SK-N-SH treated with all-trans-retinoic acid at 6 μM for 48 hours (cell line): ENCODE results near the gene HSD11B2.

ENCODE experiments used
- ATAC-seq: fragments of 200-7000 bp; cut with Tn5 transposase; 3 replicates; pipeline ENCODE4 v1.9.1; 2020; ENCODE audit warnings: mild to moderate bottlenecking, moderate library complexity
- ARNTL ChIP-seq: fragments of 450-650 bp; formaldehyde crosslinking; IDR thresholded peaks from 2 replicates; pipeline ENCODE4 v1.5.0; 2020; ENCODE audit warnings: low read depth, mild to moderate bottlenecking, moderate library complexity, borderline replicate concordance
- BACH2 ChIP-seq: fragments of 250-450 bp; sonication (Bioruptor Pico); IDR thresholded peaks from 2 replicates; pipeline ENCODE4 v1.9.0; 2021; ENCODE audit warnings: mild to moderate bottlenecking, borderline replicate concordance
- CSDC2 ChIP-seq: fragments of 250-450 bp; sonication (Bioruptor Pico); IDR thresholded peaks from 2 replicates; pipeline ENCODE4 v1.5.0; 2020; ENCODE audit warnings: mild to moderate bottlenecking, moderate library complexity
- ESRRG ChIP-seq: fragments of 250-450 bp; sonication (Bioruptor Pico); IDR thresholded peaks from 2 replicates; pipeline ENCODE4 v1.6.1; 2021; ENCODE audit warnings: mild to moderate bottlenecking
- ISL1 ChIP-seq: fragments of 250-450 bp; sonication (Bioruptor Pico); IDR thresholded peaks from 2 replicates; pipeline ENCODE4 v2.1.2; 2022; ENCODE audit warnings: mild to moderate bottlenecking, moderate library complexity
- OSR1 ChIP-seq: fragments of 250-450 bp; sonication (Bioruptor Pico); IDR thresholded peaks from 2 replicates; pipeline ENCODE4 v1.8.0; 2022; ENCODE audit warnings: moderate library complexity, mild to moderate bottlenecking, inconsistent platforms
- PPARA ChIP-seq: fragments of 250-450 bp; sonication (Bioruptor Pico); IDR thresholded peaks from 2 replicates; pipeline ENCODE4 v1.5.0; 2020; ENCODE audit warnings: mild to moderate bottlenecking, borderline replicate concordance
- RARB ChIP-seq: fragments of 250-450 bp; sonication (Bioruptor Pico); IDR thresholded peaks from 2 replicates; pipeline ENCODE4 v1.8.0; 2021; ENCODE audit warnings: mild to moderate bottlenecking, moderate library complexity
- SNAI2 ChIP-seq: fragments of 250-450 bp; sonication (Bioruptor Pico); IDR thresholded peaks from 2 replicates; pipeline ENCODE4 v1.5.0; 2020; ENCODE audit warnings: mild to moderate bottlenecking, moderate library complexity
- TCF4 ChIP-seq: fragments of 250-450 bp; sonication (Bioruptor Pico); IDR thresholded peaks from 2 replicates; pipeline ENCODE4 v1.8.0; 2021; ENCODE audit warnings: mild to moderate bottlenecking, moderate library complexity, borderline replicate concordance
- TOX ChIP-seq: fragments of 250-450 bp; sonication (Bioruptor Pico); IDR thresholded peaks from 2 replicates; pipeline ENCODE4 v1.8.0; 2021; ENCODE audit warnings: mild to moderate bottlenecking, moderate library complexity, borderline replicate concordance
- ZC3H10 ChIP-seq: fragments of 250-450 bp; sonication (Bioruptor Pico); IDR thresholded peaks from 2 replicates; pipeline ENCODE4 v1.5.1; 2021; ENCODE audit warnings: mild to moderate bottlenecking, moderate library complexity
- ZFP3 ChIP-seq: fragments of 250-450 bp; sonication (Bioruptor Pico); IDR thresholded peaks from 2 replicates; pipeline ENCODE4 v1.5.0; 2020; ENCODE audit warnings: mild to moderate bottlenecking, moderate library complexity
- ZFP30 ChIP-seq: fragments of 450-650 bp; formaldehyde crosslinking; IDR thresholded peaks from 2 replicates; pipeline ENCODE4 v1.5.0; 2022; ENCODE audit warnings: mild to moderate bottlenecking, moderate library complexity
- ZNF565 ChIP-seq: fragments of 450-650 bp; formaldehyde crosslinking; conservative IDR thresholded peaks from 2 replicates; pipeline ENCODE4 v1.5.0; 2020; ENCODE audit warnings: low read depth, mild to moderate bottlenecking, moderate library complexity
- ZNF70 ChIP-seq: fragments of 450-650 bp; formaldehyde crosslinking; IDR thresholded peaks from 2 replicates; pipeline ENCODE4 v1.5.0; 2020; ENCODE audit warnings: mild to moderate bottlenecking, moderate library complexity
- ZNF8 ChIP-seq: fragments of 450-650 bp; formaldehyde crosslinking; IDR thresholded peaks from 2 replicates; pipeline ENCODE4 v1.5.0; 2020; ENCODE audit warnings: mild to moderate bottlenecking, moderate library complexity
- TF ChIP-seq, protein P1 (sequence below): fragments of 250-450 bp; sonication (Bioruptor Pico); IDR thresholded peaks from 2 replicates; pipeline ENCODE4 v1.5.1; 2021; ENCODE audit warnings: mild to moderate bottlenecking, moderate library complexity
- TF ChIP-seq, protein P2 (sequence below): fragments of 250-450 bp; sonication (Bioruptor Pico); IDR thresholded peaks from 2 replicates; pipeline ENCODE4 v1.8.0; 2020; ENCODE audit warnings: mild to moderate bottlenecking, moderate library complexity, borderline replicate concordance
- TF ChIP-seq, protein P3 (sequence below): fragments of 250-450 bp; sonication (Bioruptor Pico); IDR thresholded peaks from 2 replicates; pipeline ENCODE4 v1.5.1; 2020; ENCODE audit warnings: low read depth, mild to moderate bottlenecking, moderate library complexity
- TF ChIP-seq, protein P4 (sequence below): fragments of 250-450 bp; sonication (Bioruptor Pico); IDR thresholded peaks from 2 replicates; pipeline ENCODE4 v1.8.0; 2021; ENCODE audit warnings: low read depth, mild to moderate bottlenecking, moderate library complexity, borderline replicate concordance
- TF ChIP-seq, protein P5 (sequence below): fragments of 250-450 bp; sonication (Bioruptor Pico); IDR thresholded peaks from 2 replicates; pipeline ENCODE4 v1.5.0; 2020; ENCODE audit warnings: mild to moderate bottlenecking, moderate library complexity

Gene HSD11B2

DNA sequence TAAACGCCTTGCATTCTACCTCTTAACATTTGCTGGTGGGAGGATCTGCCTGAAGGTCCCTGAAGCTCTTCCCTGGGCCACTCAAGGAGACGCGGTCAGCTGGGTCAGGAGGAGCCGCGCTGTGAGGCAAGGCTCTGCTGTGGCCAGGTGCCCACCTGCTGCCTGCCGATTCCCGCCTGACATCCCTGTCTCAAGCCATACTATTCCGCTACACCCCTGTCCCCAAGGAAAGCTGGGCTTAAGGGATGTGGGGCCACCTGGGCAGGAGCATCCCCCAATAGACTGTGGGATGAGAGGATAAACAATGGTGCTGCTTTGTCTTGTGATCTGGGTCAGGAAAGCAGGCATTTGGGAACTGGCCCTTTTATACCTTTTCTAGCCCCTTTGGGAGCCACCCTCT lies 42.7 kb upstream of the HSD11B2 start:
- no peak for ATAC-seq
- no peak for TF ChIP-seq CSDC2 (CRISPR knock-in tag)
- no peak for TF ChIP-seq TCF4 (CRISPR knock-in tag)
- TF ChIP-seq, protein P1, sequence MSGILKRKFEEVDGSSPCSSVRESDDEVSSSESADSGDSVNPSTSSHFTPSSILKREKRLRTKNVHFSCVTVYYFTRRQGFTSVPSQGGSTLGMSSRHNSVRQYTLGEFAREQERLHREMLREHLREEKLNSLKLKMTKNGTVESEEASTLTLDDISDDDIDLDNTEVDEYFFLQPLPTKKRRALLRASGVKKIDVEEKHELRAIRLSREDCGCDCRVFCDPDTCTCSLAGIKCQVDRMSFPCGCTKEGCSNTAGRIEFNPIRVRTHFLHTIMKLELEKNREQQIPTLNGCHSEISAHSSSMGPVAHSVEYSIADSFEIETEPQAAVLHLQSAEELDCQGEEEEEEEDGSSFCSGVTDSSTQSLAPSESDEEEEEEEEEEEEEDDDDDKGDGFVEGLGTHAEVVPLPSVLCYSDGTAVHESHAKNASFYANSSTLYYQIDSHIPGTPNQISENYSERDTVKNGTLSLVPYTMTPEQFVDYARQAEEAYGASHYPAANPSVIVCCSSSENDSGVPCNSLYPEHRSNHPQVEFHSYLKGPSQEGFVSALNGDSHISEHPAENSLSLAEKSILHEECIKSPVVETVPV = no peak
- no peak for TF ChIP-seq TOX (CRISPR knock-in tag)
- no peak for TF ChIP-seq ZNF8 (CRISPR knock-in tag)
- TF ChIP-seq ZFP30 = no peak
- TF ChIP-seq ARNTL (CRISPR knock-in tag) = no peak
- no peak for TF ChIP-seq BACH2 (CRISPR knock-in tag)
- no peak for TF ChIP-seq ZFP3
- TF ChIP-seq PPARA (CRISPR knock-in tag) = no peak
- no peak for TF ChIP-seq SNAI2 (CRISPR knock-in tag)
- no peak for TF ChIP-seq OSR1 (CRISPR knock-in tag)
- no peak for TF ChIP-seq RARB (CRISPR knock-in tag)
- TF ChIP-seq ZNF565 (CRISPR knock-in tag) = no peak
- TF ChIP-seq, protein P2, sequence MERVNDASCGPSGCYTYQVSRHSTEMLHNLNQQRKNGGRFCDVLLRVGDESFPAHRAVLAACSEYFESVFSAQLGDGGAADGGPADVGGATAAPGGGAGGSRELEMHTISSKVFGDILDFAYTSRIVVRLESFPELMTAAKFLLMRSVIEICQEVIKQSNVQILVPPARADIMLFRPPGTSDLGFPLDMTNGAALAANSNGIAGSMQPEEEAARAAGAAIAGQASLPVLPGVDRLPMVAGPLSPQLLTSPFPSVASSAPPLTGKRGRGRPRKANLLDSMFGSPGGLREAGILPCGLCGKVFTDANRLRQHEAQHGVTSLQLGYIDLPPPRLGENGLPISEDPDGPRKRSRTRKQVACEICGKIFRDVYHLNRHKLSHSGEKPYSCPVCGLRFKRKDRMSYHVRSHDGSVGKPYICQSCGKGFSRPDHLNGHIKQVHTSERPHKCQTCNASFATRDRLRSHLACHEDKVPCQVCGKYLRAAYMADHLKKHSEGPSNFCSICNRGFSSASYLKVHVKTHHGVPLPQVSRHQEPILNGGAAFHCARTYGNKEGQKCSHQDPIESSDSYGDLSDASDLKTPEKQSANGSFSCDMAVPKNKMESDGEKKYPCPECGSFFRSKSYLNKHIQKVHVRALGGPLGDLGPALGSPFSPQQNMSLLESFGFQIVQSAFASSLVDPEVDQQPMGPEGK (CRISPR knock-in tag) = no peak
- no peak for TF ChIP-seq ZNF70 (CRISPR knock-in tag)
- TF ChIP-seq ZC3H10 = no peak
- TF ChIP-seq ESRRG (CRISPR knock-in tag) = no peak

DNA sequence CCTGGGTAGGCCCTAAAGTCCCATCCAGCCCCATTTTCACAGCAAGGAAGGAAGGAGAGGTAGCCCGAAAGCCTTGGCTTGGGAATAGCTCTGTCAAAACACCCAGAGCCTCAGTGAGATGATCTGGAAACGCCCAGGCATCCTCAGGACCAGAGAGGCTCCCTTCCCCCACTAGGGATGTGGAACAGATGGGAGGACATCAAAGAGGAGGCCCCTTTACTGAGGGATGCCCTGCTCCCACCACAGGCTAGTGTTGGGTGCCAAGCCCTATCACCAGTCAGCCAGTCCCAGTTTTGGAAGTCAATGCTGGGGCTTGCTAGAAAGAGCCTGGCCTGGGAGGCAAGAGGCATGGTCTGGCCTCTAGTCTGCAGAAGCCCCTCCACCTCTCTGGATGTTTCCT lies 42.3 kb upstream of the HSD11B2 start:
- ATAC-seq = no peak
- TF ChIP-seq ZNF70 (CRISPR knock-in tag) = no peak
- no peak for TF ChIP-seq RARB (CRISPR knock-in tag)
- no peak for TF ChIP-seq TCF4 (CRISPR knock-in tag)
- TF ChIP-seq, protein P3, sequence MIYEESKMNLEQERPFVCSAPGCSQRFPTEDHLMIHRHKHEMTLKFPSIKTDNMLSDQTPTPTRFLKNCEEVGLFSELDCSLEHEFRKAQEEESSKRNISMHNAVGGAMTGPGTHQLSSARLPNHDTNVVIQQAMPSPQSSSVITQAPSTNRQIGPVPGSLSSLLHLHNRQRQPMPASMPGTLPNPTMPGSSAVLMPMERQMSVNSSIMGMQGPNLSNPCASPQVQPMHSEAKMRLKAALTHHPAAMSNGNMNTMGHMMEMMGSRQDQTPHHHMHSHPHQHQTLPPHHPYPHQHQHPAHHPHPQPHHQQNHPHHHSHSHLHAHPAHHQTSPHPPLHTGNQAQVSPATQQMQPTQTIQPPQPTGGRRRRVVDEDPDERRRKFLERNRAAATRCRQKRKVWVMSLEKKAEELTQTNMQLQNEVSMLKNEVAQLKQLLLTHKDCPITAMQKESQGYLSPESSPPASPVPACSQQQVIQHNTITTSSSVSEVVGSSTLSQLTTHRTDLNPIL (CRISPR knock-in tag) = no peak
- no peak for TF ChIP-seq ARNTL (CRISPR knock-in tag)
- no peak for TF ChIP-seq BACH2 (CRISPR knock-in tag)
- TF ChIP-seq CSDC2 (CRISPR knock-in tag) = no peak
- TF ChIP-seq, protein P4, sequence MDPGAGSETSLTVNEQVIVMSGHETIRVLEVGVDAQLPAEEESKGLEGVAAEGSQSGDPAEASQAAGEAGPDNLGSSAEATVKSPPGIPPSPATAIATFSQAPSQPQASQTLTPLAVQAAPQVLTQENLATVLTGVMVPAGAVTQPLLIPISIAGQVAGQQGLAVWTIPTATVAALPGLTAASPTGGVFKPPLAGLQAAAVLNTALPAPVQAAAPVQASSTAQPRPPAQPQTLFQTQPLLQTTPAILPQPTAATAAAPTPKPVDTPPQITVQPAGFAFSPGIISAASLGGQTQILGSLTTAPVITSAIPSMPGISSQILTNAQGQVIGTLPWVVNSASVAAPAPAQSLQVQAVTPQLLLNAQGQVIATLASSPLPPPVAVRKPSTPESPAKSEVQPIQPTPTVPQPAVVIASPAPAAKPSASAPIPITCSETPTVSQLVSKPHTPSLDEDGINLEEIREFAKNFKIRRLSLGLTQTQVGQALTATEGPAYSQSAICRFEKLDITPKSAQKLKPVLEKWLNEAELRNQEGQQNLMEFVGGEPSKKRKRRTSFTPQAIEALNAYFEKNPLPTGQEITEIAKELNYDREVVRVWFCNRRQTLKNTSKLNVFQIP (CRISPR knock-in tag) = no peak
- TF ChIP-seq, protein P5, sequence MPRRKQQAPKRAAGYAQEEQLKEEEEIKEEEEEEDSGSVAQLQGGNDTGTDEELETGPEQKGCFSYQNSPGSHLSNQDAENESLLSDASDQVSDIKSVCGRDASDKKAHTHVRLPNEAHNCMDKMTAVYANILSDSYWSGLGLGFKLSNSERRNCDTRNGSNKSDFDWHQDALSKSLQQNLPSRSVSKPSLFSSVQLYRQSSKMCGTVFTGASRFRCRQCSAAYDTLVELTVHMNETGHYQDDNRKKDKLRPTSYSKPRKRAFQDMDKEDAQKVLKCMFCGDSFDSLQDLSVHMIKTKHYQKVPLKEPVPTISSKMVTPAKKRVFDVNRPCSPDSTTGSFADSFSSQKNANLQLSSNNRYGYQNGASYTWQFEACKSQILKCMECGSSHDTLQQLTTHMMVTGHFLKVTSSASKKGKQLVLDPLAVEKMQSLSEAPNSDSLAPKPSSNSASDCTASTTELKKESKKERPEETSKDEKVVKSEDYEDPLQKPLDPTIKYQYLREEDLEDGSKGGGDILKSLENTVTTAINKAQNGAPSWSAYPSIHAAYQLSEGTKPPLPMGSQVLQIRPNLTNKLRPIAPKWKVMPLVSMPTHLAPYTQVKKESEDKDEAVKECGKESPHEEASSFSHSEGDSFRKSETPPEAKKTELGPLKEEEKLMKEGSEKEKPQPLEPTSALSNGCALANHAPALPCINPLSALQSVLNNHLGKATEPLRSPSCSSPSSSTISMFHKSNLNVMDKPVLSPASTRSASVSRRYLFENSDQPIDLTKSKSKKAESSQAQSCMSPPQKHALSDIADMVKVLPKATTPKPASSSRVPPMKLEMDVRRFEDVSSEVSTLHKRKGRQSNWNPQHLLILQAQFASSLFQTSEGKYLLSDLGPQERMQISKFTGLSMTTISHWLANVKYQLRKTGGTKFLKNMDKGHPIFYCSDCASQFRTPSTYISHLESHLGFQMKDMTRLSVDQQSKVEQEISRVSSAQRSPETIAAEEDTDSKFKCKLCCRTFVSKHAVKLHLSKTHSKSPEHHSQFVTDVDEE = no peak
- TF ChIP-seq ISL1 (CRISPR knock-in tag) = no peak
- no peak for TF ChIP-seq TOX (CRISPR knock-in tag)
